ENCODE measurements around the gene SMIM28. TPM values are rescaled to one million over a fixed set of nuclear protein-coding genes. Genes with fewer than 3 reads are reported as not detected.
A peak's percentile ranks its signal among the peaks of the same experiment; 100 is the strongest.

The SMIM28 gene
- total and polyA plus RNA-seq, 2 donors (not counting 3 experiments of a cell fraction or from before 2014, with no cell fraction given): not detected

DNA sequence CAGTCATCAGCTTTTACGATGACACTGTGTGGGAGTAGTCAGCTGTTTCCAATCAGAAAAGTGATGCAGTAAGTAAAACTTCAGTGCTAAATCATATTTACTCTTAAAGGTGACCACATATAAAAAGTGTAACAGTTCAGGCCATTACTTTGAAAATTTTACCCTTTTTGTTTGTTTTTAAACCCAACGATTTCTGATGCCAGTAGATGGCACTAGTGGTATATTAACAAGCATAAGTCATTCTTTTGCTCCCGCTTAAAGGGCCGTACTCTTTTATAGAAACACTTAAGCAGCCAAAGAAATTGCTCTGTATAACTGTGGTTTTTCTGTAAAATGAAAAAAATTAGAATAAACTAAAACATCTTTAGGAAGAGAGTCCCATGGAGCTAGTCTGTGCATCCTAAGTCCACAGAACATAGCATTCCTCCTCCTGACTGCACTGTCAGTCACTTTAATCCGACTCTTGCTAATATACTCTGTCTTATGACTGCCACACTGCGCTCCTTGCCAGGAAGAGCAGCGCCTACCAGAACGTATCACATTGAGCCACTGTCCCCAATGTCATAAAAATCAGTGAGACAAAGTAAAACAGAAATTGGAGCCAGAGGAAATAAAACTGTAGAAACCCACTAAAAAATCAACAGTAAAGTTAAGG lies 51.4 kb downstream of the SMIM28 start:
- TF ChIP-seq CTCF (IDR thresholded peaks at IDR 0.05; ENCODE audit: extremely low read depth in 1 of 2, insufficient read depth in 1 of 2, low read depth in 1 of 2, low read length in 2 of 2) (peak; percentile 36 to 41), FOS (IDR thresholded peaks at IDR 0.05; ENCODE audit: borderline replicate concordance, insufficient read depth, low read length) (no peak), MAX (IDR thresholded peaks at IDR 0.05; ENCODE audit: insufficient read depth, insufficient read length) (no peak)

More for the DNA sequence above, 51.4 kb downstream of the SMIM28 start:
- H3K27me3 ChIP-seq (ENCODE audit: control insufficient read depth in 2 of 2, insufficient read depth in 2 of 2, low read length in 2 of 2): no peaks in the 10 kb centered on the region
- DNase-seq (ENCODE audit: low read depth, low spot score) (peak; percentile 62), FAIRE-seq (peak; percentile 90)
- H4K20me1 ChIP-seq (replicated peaks; ENCODE audit: control insufficient read depth, extremely low read depth, insufficient read depth, low read length): no peaks in the 10 kb centered on the region
- H2AFZ ChIP-seq (ENCODE audit: low read depth, low read length): no peak overlapping the region
- H3K4me3 ChIP-seq (replicated peaks in 1 of 3; ENCODE audit: insufficient read depth in 1 of 3, low read depth in 1 of 3, low read length in 3 of 3): no peak overlapping the region
- no peak overlapping the region for H3K9ac ChIP-seq (replicated peaks; ENCODE audit: extremely low read depth, insufficient read depth, low read length)
- no peaks in the 10 kb centered on the region for H3K9me3 ChIP-seq (replicated peaks; ENCODE audit: control insufficient read depth, insufficient read depth, low read length)
- no peaks in the 10 kb centered on the region for H3K4me1 ChIP-seq (ENCODE audit: control insufficient read depth, extremely low read depth, insufficient read depth, low read length)
- dilution Hi-C loops (cut with MboI; ENCODE audit: extremely low pct_ligation_motif_present, low sequenced_read_pairs) (no loop called here), intact Hi-C loops (cut with micrococcal nuclease) (loop anchor here (1.0 to 10.0 kb wide), 7 partner anchors 80 to 559 kb away; partner anchors contain the start of gene REPS1)
- BruUV-seq (replicated peaks): no TSS peak
- POLR2A ChIA-PET: interaction anchor here (0.6 kb wide), 1 partner anchor 57 kb away, joined by 3 read pairs; no protein-coding TSS in a partner anchor
- peaks cover 14 to 30% of the 10 kb centered on the region in 2 experiments for H3K36me3 ChIP-seq (ENCODE audit: control insufficient read depth in 2 of 2, extremely low read depth in 1 of 2, insufficient read depth in 2 of 2, low read length in 2 of 2)
- CTCF ChIA-PET: interaction anchor here (0.5 to 2.3 kb wide), 22 partner anchors 11 to 337 kb away, joined by 3 to 21 read pairs (median 4); no protein-coding TSS in a partner anchor
- no peak overlapping the region for H3K4me2 ChIP-seq (ENCODE audit: insufficient read depth, low read length)
- no peaks in the 10 kb centered on the region for H3K79me2 ChIP-seq (ENCODE audit: control insufficient read depth, insufficient read depth, low read length)
- no peak overlapping the region for H3K27ac ChIP-seq (ENCODE audit: insufficient read depth, low read depth, low read length)
- H3K9me1 ChIP-seq (replicated peaks; ENCODE audit: control insufficient read depth, extremely low read depth, insufficient read depth, low read length): no peaks in the 10 kb centered on the region
